ENCODE data around the gene ELL.

- TF ChIP-seq POLR2A (IDR thresholded peaks at IDR 0.05) (no peak), CTCF (IDR thresholded peaks at IDR 0.05 in 8 of 11, conservative IDR thresholded peaks at IDR 0.05 in 3 of 11) (no peak), POLR2AphosphoS5 (IDR thresholded peaks at IDR 0.05) (no peak)
These were observed 9.6 kb upstream of the ELL start for GRCh38 chr19:18531485-18531884.

All from spleen (tissue), 7 donors.